GM12878 (cell line): ENCODE results near the gene TRIM38. TPM values are rescaled to one million over a fixed set of nuclear protein-coding genes. Genes with fewer than 3 reads are reported as not detected.

ENCODE experiments used
- ATAC-seq: fragments of 200-7000 bp; cut with Tn5 transposase; 3 replicates; pipeline ENCODE4 v1.9.1; 2020; ENCODE audit warnings: mild to moderate bottlenecking, moderate library complexity
- BruUV-seq: library from RNA; stranded (reverse); fragments of 400-500 nt; replicated peaks from 2 replicates; lab custom pipeline; 2021; lab: Mats Ljungman, UMichigan
- CTCF ChIA-PET: fragments of 300-600 bp; sonication (Branson Sonifier 250); formaldehyde crosslinking; extraction: SDS; loops from one replicate; lab custom pipeline; 2021; ENCODE audit warnings: inconsistent platforms; lab: Yijun Ruan, JAX
- POLR2A ChIA-PET: fragments of 350-600 bp; formaldehyde crosslinking; extraction: SDS; loops from one replicate; lab custom pipeline; 2021; ENCODE audit warnings: inconsistent platforms; lab: Charles Lee
- RAD21 ChIA-PET: fragments of 300-600 bp; sonication (Branson Sonifier 250); formaldehyde crosslinking; loops from one replicate; lab custom pipeline; 2023; ENCODE audit warnings: antibody characterized with exemption; ENCODE audit not compliant: unreplicated experiment; lab: Charles Lee
- SMC1A ChIA-PET: fragments of 300-600 bp; sonication (Branson Sonifier 250); formaldehyde crosslinking; loops from one replicate; lab custom pipeline; 2023; ENCODE audit not compliant: unreplicated experiment, uncharacterized antibody; lab: Charles Lee
- DNase-seq: peaks from one replicate; pipeline ENCODE4 v3.0.0-alpha.2; 2011; ENCODE audit warnings: low read depth, low spot score
- FAIRE-seq: peaks from 3 replicates; lab custom pipeline; 2011; peaks lifted over from hg19 to GRCh38; lab: Jason Lieb, UNC
- H2AFZ ChIP-seq: 2 replicates; pipeline ENCODE4 v1.6.0; 2011; ENCODE audit warnings: low read depth, low read length, control low read depth; ENCODE audit not compliant: control insufficient read depth
- H3K27ac ChIP-seq: 2 replicates; pipeline ENCODE4 v1.5.1; 2011; ENCODE audit warnings: control low read depth; ENCODE audit not compliant: control insufficient read depth, insufficient read depth
- H3K27me3 ChIP-seq, 2 experiments: replicated peaks in 1 of 2; 2 replicates each; pipeline versions ENCODE4 v1.6.0 to v1.6.1; 2011; ENCODE audit warnings: low read length in 1 of 2; ENCODE audit not compliant: control insufficient read depth in 2 of 2, insufficient read depth in 2 of 2
- H3K36me3 ChIP-seq, 2 experiments: 2 replicates each; pipeline ENCODE4 v1.5.1; 2011; ENCODE audit warnings: low read length in 1 of 2; ENCODE audit not compliant: control insufficient read depth in 2 of 2, insufficient read depth in 2 of 2
- H3K4me1 ChIP-seq: 2 replicates; pipeline ENCODE4 v1.6.1; 2011; ENCODE audit warnings: mild to moderate bottlenecking, low read length, moderate library complexity, mixed read lengths; ENCODE audit not compliant: control insufficient read depth, insufficient read depth
- H3K4me2 ChIP-seq: 2 replicates; pipeline ENCODE4 v1.6.0; 2011; ENCODE audit warnings: control low read depth; ENCODE audit not compliant: control insufficient read depth, insufficient read depth
- H3K4me3 ChIP-seq: fragments of 200-600 bp; sonication (generic); 2 replicates; pipeline ENCODE4 v1.5.1; 2016
- H3K79me2 ChIP-seq: 2 replicates; pipeline ENCODE4 v1.6.0; 2011; ENCODE audit warnings: low read length; ENCODE audit not compliant: control insufficient read depth, insufficient read depth
- H3K9ac ChIP-seq: 2 replicates; pipeline ENCODE4 v1.8.0; 2011; ENCODE audit warnings: low read length, control low read depth, mixed read lengths; ENCODE audit not compliant: control insufficient read depth, insufficient read depth
- H3K9me3 ChIP-seq: replicated peaks from 3 replicates; pipeline ENCODE4 v1.5.1; 2011; ENCODE audit warnings: mild to moderate bottlenecking, low read length; ENCODE audit not compliant: control insufficient read depth, insufficient read depth
- H4K20me1 ChIP-seq: 2 replicates; pipeline ENCODE4 v1.6.0; 2011; ENCODE audit not compliant: control insufficient read depth, insufficient read depth
- CHD1 ChIP-seq: IDR thresholded peaks from 2 replicates; pipeline ENCODE4 v1.6.1; 2012; ENCODE audit warnings: low read depth, low read length, improper control_type of control experiment
- ESRRA ChIP-seq: IDR thresholded peaks from 2 replicates; pipeline ENCODE4 v1.6.1; 2012; ENCODE audit warnings: mild to moderate bottlenecking, low read length, improper control_type of control experiment
- MTA3 ChIP-seq: IDR thresholded peaks from 2 replicates; pipeline ENCODE4 v1.6.1; 2012; ENCODE audit warnings: low read length, inconsistent platforms, borderline replicate concordance
- NBN ChIP-seq: fragments of 450-650 bp; IDR thresholded peaks from 2 replicates; pipeline ENCODE4 v1.6.1; 2016
- PAX8 ChIP-seq: fragments of 450-650 bp; IDR thresholded peaks from 2 replicates; pipeline ENCODE4 v1.6.1; 2017; ENCODE audit warnings: mild to moderate bottlenecking, moderate library complexity
- WGBS: methylation state at CpG from one replicate; pipeline ENCODE4 v1.1.6; 2016; ENCODE audit warnings: low lambda C conversion rate; ENCODE audit not compliant: insufficient replicate concordance, insufficient coverage; ENCODE audit errors: missing lambda C conversion rate; 5-methylcytosine and 5-hydroxymethylcytosine counted together
- in situ Hi-C: fragments of 300-500 bp; cut with MboI; formaldehyde crosslinking; loops from 9 replicates; pipeline ENCODE4 v1.14.3; 2018; ENCODE audit warnings: mixed read lengths
- intact Hi-C: fragments of 100-400 bp; cut with micrococcal nuclease; formaldehyde crosslinking; loops from one replicate; pipeline ENCODE4 v1.14.2; 2022; ENCODE audit not compliant: unreplicated experiment
- polyA plus RNA-seq, 11 experiments: library from polyadenylated mRNA; depleted of rRNA in 4 of 11; unstranded in 6 of 11; stranded (reverse) in 5 of 11; fragments of >200 nt; fragmentation: Nextera tagmentation in 4 of 11; fragmentation: Illumina TruSeq in 1 of 11; extraction: Ambion mirVana in 4 of 11; extraction: Trizol in 1 of 11; gene quantifications; 1 replicate in 1 of 11; 2 replicates in 10 of 11; pipeline versions ENCODE4 v1.2.1 to v1.2.3, GENCODE V29; 2011 to 2016; ENCODE audit warnings: inconsistent platforms in 2 of 11, missing spikeins in 2 of 11, low read depth in 1 of 11
- total RNA-seq, 4 experiments: library from RNA; depleted of rRNA in 3 of 4; stranded (reverse); fragments of >200 nt in 3 of 4; fragmentation: Illumina TruSeq in 1 of 4; extraction: Trizol in 1 of 4; gene quantifications; 2 replicates each; pipeline versions ENCODE4 v1.2.1 to v1.2.3, GENCODE V29; 2013 to 2021
- TF ChIP-seq, protein P1 (sequence below): fragments of 450-650 bp; IDR thresholded peaks from 2 replicates; pipeline ENCODE4 v1.6.1; 2017; ENCODE audit warnings: mild to moderate bottlenecking
- TF ChIP-seq, protein P2 (sequence below): fragments of 450-650 bp; IDR thresholded peaks from 2 replicates; pipeline ENCODE4 v1.6.1; 2016; ENCODE audit warnings: mild to moderate bottlenecking
- TF ChIP-seq, protein P3 (sequence below): fragments of 450-650 bp; IDR thresholded peaks from 2 replicates; pipeline ENCODE4 v1.6.1; 2016; ENCODE audit warnings: mild to moderate bottlenecking, moderate library complexity, borderline replicate concordance
- TF ChIP-seq, protein P4 (sequence below): fragments of 450-650 bp; formaldehyde crosslinking; IDR thresholded peaks from 2 replicates; pipeline ENCODE4 v1.5.0; 2022; ENCODE audit warnings: mild to moderate bottlenecking, missing genetic modification characterization

TRIM38 gene
- total and polyA plus RNA-seq, 10 of the 15 experiments (the other 5 are each of a cell fraction or from before 2014, with no cell fraction given): 4.5 to 14.7 (median 11.1) TPM

GRCh38 chr6:25981568-25982263 lies 19.1 kb downstream of the TRIM38 start:
- no peaks in the 10 kb centered on the region for H3K79me2 ChIP-seq
- no peaks in the 10 kb centered on the region for H3K4me1 ChIP-seq
- TF ChIP-seq ESRRA (no peak), MTA3 (no peak), NBN (no peak), PAX8 (no peak), CHD1 (no peak)
- TF ChIP-seq, protein P1, sequence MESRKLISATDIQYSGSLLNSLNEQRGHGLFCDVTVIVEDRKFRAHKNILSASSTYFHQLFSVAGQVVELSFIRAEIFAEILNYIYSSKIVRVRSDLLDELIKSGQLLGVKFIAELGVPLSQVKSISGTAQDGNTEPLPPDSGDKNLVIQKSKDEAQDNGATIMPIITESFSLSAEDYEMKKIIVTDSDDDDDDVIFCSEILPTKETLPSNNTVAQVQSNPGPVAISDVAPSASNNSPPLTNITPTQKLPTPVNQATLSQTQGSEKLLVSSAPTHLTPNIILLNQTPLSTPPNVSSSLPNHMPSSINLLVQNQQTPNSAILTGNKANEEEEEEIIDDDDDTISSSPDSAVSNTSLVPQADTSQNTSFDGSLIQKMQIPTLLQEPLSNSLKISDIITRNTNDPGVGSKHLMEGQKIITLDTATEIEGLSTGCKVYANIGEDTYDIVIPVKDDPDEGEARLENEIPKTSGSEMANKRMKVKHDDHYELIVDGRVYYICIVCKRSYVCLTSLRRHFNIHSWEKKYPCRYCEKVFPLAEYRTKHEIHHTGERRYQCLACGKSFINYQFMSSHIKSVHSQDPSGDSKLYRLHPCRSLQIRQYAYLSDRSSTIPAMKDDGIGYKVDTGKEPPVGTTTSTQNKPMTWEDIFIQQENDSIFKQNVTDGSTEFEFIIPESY: no peak
- TF ChIP-seq, protein P2, sequence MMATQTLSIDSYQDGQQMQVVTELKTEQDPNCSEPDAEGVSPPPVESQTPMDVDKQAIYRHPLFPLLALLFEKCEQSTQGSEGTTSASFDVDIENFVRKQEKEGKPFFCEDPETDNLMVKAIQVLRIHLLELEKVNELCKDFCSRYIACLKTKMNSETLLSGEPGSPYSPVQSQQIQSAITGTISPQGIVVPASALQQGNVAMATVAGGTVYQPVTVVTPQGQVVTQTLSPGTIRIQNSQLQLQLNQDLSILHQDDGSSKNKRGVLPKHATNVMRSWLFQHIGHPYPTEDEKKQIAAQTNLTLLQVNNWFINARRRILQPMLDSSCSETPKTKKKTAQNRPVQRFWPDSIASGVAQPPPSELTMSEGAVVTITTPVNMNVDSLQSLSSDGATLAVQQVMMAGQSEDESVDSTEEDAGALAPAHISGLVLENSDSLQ: no peak
- TF ChIP-seq, protein P3, sequence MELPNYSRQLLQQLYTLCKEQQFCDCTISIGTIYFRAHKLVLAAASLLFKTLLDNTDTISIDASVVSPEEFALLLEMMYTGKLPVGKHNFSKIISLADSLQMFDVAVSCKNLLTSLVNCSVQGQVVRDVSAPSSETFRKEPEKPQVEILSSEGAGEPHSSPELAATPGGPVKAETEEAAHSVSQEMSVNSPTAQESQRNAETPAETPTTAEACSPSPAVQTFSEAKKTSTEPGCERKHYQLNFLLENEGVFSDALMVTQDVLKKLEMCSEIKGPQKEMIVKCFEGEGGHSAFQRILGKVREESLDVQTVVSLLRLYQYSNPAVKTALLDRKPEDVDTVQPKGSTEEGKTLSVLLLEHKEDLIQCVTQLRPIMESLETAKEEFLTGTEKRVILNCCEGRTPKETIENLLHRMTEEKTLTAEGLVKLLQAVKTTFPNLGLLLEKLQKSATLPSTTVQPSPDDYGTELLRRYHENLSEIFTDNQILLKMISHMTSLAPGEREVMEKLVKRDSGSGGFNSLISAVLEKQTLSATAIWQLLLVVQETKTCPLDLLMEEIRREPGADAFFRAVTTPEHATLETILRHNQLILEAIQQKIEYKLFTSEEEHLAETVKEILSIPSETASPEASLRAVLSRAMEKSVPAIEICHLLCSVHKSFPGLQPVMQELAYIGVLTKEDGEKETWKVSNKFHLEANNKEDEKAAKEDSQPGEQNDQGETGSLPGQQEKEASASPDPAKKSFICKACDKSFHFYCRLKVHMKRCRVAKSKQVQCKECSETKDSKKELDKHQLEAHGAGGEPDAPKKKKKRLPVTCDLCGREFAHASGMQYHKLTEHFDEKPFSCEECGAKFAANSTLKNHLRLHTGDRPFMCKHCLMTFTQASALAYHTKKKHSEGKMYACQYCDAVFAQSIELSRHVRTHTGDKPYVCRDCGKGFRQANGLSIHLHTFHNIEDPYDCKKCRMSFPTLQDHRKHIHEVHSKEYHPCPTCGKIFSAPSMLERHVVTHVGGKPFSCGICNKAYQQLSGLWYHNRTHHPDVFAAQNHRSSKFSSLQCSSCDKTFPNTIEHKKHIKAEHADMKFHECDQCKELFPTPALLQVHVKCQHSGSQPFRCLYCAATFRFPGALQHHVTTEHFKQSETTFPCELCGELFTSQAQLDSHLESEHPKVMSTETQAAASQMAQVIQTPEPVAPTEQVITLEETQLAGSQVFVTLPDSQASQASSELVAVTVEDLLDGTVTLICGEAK: no peak
- TF ChIP-seq, protein P4, sequence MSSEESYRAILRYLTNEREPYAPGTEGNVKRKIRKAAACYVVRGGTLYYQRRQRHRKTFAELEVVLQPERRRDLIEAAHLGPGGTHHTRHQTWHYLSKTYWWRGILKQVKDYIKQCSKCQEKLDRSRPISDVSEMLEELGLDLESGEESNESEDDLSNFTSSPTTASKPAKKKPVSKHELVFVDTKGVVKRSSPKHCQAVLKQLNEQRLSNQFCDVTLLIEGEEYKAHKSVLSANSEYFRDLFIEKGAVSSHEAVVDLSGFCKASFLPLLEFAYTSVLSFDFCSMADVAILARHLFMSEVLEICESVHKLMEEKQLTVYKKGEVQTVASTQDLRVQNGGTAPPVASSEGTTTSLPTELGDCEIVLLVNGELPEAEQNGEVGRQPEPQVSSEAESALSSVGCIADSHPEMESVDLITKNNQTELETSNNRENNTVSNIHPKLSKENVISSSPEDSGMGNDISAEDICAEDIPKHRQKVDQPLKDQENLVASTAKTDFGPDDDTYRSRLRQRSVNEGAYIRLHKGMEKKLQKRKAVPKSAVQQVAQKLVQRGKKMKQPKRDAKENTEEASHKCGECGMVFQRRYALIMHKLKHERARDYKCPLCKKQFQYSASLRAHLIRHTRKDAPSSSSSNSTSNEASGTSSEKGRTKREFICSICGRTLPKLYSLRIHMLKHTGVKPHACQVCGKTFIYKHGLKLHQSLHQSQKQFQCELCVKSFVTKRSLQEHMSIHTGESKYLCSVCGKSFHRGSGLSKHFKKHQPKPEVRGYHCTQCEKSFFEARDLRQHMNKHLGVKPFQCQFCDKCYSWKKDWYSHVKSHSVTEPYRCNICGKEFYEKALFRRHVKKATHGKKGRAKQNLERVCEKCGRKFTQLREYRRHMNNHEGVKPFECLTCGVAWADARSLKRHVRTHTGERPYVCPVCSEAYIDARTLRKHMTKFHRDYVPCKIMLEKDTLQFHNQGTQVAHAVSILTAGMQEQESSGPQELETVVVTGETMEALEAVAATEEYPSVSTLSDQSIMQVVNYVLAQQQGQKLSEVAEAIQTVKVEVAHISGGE (CRISPR knock-in tag): no peak
- ChIA-PET POLR2A (interaction anchor here (1.2 to 2.8 kb wide), 2 partner anchors 11 to 13 kb away, joined by 4 to 7 read pairs; no protein-coding TSS in a partner anchor), SMC1A (interaction anchor here (0.8 to 2.8 kb wide), 3 partner anchors 10 to 38 kb away, joined by 3 to 15 read pairs (median 3); no protein-coding TSS in a partner anchor), CTCF (interaction anchor here (1.3 to 3.3 kb wide), 3 partner anchors 8 to 13 kb away, joined by 3 to 11 read pairs (median 4); no protein-coding TSS in a partner anchor), RAD21 (no interaction called here)
- no peak overlapping the region for H3K4me2 ChIP-seq
- DNase-seq: no peak
- H3K9me3 ChIP-seq: no peaks in the 10 kb centered on the region
- no peak overlapping the region for H3K4me3 ChIP-seq
- WGBS: 73% methylated on average over 5 of the region's 5 CpGs
- intact Hi-C loops (no loop called here), in situ Hi-C loops (no loop called here)
- H3K36me3 ChIP-seq: peaks cover 9 to 24% of the 10 kb centered on the region in 2 experiments
- FAIRE-seq: no peak
- H3K27ac ChIP-seq: no peak overlapping the region
- H2AFZ ChIP-seq: no peak overlapping the region
- no peak for ATAC-seq
- no peaks in the 10 kb centered on the region for H3K27me3 ChIP-seq
- no peak overlapping the region for H3K9ac ChIP-seq
- no peaks in the 10 kb centered on the region for H4K20me1 ChIP-seq
- BruUV-seq: no TSS peak
